HUDEP-2 (cell line): Measurements from ENCODE around the gene SH2B3.
"Not testable (repeated sequence)": the region's sequence is repeated elsewhere in the genome, so short reads cannot be mapped to it uniquely, and the experiment has no call there.

Source experiments
- DNase-seq, 76 experiments: peaks; one replicate each; lab custom pipeline; 2025; ENCODE audit not compliant: unreplicated experiment in 76 of 76; lab: John Stamatoyannopoulos, UW

Gene SH2B3

DNA sequence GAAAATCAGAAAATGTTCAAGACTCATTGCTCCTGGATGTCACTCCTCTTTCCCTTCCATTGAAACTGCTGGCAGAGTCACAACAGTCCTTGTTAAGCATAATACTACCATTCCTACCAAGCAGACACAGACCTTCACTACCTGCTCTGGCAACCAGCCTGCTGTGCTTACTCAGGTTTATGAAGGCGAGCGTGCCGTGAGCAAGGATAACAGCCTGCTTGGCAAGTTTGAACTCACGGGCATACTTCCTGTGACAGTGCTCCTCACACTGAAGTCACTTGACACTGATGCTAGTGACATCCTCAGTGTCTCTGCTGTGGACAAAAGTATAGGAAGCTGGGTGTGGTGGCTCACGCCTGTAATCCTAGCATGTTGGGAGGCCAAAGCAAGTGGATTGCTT is 21.1 kb upstream of the SH2B3 start:
- no peak for DNase-seq

DNA sequence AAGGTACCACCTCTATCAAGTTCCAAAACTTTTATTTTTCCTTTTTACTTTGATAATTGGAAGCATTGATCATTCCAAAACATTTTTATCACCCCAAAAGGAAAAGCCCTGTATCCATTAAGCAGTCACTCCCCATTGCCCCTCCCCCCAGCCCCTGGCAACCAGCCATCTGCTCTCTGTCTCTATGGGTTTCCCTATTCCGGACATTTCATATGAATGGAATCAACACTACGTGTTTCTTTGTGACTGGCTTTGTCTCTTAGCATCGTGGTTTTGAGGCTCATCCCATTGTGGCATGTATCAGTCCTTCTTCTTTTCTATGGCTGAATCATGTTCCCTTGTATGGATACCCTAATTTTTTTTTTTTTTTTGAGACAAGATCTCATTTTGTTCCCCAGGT is 18.8 kb upstream of the SH2B3 start:
- no peak for DNase-seq

DNA sequence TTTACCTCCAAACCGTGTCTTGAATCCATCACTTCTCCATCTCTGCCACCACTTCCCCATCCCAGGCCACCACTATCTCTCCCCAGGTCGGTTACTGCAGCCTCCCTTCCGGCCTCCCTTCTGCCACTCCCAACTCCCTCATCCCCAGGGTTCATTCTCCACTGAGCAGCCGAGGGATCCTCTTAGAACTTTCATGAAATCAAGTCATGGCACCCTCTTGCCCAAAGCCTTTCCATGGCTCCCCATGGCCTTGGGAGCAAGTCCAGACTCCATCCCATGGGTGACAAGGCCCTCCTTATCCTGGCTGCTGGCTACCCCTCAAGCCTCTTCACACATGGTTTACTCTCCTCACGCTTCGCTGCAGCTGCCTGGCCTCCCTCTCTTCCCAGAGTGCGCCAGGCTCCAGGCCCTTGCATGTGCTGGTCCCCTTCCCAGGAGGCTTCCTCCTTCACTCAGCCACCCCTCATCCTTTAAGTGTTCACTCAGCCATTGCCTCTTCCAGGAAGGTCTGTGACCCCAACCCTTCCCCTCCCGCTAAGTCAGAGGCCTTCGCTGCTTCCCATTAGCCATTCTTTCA is 17.9 kb upstream of the SH2B3 start:
- no peak for DNase-seq

- DNase-seq, result no peak
Measured at GRCh38 chr12:111389635-111390034, 16.1 kb upstream of the SH2B3 start.

DNA sequence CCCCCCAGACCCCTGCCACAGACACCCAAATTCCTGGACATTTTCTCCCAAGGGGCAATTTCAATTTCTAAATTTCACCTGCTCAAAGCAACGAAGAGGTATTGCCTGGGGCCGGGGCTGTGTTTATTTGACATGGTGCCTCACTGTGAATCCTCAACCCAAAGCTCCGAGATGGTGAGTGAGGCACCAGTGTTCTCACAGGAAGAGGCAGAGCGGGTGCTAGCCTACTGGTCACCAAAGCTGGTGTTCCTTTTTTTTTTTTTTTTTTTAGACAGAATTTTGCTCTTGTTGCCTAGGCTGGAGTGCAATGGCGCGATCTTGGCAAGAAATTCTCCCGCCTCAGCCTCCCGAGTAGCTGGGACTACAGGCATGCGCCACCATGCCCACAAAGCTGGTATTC is 14.8 kb upstream of the SH2B3 start:
- DNase-seq, result no peak

DNA sequence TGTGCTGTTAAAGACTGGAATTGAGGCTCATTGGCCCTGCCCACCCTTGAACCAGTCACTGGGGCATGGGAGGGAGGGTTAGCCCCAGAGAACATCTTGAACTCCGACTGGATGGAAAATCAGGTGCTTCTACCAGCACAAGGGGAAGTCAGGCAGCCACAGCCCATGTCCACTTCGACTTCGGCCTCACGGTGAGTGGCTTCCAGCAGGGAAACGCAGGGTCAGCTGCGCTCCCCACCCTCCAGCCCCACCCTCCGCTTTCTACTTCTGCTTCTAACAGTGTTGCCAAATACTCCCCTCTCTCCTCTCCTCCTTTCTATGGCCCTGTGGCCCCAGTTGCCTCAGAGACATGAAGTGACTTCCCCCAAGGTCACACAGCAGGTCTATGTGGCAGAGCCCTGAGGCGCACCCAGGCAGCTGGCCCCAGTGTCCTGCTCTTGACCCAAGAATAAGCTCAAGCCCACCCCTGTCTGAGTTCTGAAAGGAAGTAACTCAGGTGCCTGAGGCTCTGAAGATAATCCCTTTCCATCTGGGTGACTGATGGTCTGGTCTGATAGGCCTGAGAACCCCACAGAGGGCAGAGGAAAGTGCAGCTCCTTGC is 11.9 kb upstream of the SH2B3 start:
- peak in 49 of 76 experiments; percentile 9 to 75 (median 35) for DNase-seq

GRCh38 chr12:111394480-111394879 is 11.2 kb upstream of the SH2B3 start:
- DNase-seq, result peak in 2 of 76 experiments; percentile 19

DNA sequence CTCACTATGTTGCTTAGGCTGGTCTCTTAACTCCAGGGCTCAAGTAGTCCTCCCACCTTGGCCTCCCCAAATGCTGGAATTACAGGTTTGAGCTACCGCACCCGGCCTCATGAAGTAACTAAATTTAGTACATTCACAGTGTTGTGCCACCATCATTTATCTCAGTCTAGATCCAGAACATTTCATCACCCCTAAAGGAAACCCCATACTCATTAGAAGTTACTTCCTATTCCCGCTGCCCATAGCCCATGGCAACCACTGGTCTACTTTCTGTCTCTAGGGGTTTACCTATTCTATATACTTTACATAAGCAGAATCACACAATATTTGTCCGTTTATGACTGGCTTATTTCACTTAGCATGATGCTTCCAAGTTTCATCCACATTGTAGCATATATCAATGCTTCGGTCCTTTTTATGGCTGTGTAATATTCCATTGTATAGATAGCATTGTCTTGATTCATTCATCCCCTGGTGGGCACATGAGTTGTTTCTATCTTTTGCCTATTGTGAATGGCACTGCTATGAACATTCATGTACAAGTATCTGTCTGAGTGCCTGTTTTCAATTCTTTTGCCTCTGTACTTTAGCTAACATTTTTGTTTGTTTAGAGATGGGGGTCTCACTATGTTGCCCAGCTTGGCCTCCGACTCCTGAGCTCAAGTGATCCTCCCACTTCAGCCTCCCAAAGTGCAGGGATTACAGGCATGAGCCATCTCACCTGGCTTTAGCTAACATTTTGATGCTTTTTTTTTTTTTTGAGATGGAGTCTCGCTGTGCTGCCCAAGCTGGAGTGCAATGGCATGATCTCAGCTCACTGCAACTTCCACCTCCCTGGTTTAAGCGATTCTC is 10.2 kb upstream of the SH2B3 start:
- no peak for DNase-seq

GRCh38 chr12:111396271-111396670 is 9.5 kb upstream of the SH2B3 start:
- DNase-seq, result not testable (repeated sequence)

GRCh38 chr12:111396726-111397445 is 8.8 kb upstream of the SH2B3 start:
- DNase-seq, result peak in 72 of 76 experiments; percentile 16 to 90 (median 74)

DNA sequence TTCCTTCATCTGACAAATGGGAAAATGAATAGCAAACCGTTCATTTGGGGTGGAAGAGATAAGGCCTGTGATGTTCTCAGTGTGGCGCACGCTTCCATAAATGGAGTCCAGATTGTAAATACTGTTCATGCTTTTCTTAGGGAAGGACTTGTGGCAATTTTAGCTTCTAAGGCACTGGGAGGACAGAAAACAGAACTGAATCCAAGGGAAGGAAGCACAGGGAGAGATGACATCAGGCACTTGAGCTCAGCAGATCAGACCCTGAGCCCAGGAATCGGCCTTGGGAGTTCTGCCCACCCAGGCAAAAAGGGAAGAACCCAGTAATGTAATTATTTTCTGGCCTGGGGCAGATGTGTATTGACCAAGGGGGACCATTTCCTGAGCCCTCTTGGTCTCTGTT is 7.2 kb upstream of the SH2B3 start:
- DNase-seq, result no peak

GRCh38 chr12:111399741-111400404 is 5.8 kb upstream of the SH2B3 start:
- not testable (repeated sequence) for DNase-seq

GRCh38 chr12:111401167-111401605 is 4.5 kb upstream of the SH2B3 start:
- peak in 2 of 76 experiments; percentile 7 to 10 for DNase-seq

DNA sequence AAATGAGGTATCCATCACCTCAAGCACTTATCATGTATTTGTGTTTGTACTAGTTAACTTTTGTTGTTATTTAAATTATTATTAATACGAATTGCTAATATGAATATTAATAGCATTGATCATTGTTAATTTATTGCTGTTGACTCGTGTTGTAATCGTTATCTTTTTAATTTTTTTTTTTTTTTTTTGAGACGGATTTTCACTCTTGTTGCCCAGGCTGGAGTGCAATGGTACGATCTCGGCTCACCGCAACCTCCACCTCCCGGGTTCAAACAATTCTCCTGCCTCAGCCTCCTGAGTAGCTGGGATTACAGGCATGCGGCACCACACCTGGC is 3.3 kb upstream of the SH2B3 start:
- not testable (repeated sequence) for DNase-seq

GRCh38 chr12:111404362-111405148 is 1.2 kb upstream of the SH2B3 start:
- DNase-seq, result peak in 60 of 76 experiments; percentile 9 to 79 (median 56)

GRCh38 chr12:111405149-111405858 is 419 bp upstream of the SH2B3 start:
- peak; percentile 83 to 100 (median 99) for DNase-seq

DNA sequence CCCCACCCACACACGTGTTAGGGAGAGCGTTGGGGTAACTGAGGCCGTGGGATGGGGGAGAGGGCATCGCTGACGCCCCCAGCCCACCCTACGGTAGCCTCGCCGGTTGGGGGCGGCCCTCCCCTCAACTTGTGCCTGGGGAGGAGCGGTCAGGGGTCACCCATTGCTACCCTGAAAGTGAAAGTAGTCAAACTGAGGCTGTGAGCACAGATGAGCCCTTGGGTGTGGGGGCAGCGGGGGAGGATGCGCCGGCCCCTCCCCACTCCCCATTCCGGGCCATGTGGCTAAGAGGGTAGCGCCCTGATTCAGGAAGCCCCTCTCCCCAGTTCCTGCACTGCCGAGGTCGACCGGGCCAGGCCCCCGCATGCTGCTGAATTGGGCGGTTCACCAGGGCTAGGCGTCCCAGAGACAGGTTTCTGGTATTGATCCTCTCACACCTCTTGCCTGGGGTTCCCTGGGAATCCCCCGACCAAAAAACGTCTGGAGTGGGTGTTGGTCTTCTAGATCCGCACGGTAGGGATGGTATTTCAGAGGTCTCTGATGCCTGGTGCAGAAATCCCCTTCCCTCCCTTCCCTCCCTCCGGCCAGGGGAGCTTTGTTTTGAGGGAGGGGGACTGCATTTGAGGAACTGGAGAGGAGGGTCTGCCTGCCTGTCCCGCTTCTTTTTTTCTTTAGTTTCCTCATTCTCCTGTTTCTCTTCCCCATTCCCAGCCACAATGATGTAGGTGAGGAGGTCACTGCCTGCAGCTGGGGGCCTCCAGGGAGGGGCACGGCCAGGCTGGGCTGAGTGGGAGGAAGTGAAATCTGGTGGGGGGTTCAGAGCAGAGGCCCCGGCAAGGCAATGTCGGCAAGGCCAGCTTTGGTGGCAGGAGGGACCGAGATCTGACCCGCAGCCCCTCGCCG is 1.0 kb downstream of the SH2B3 start:
- DNase-seq, result peak in 3 of 76 experiments; percentile 13 to 32 (median 22)
